Choroid plexus epithelial cell (primary cell): Measurements from ENCODE around the gene CLEC12A.
"Not testable (repeated sequence)": the region's sequence is repeated elsewhere in the genome, so short reads cannot be mapped to it uniquely, and the experiment has no call there.

ENCODE experiments used
- DNase-seq: peaks from one replicate; pipeline ENCODE4 v3.0.0-alpha.2; 2010; ENCODE audit warnings: low read depth
- H3K4me3 ChIP-seq: 2 replicates; pipeline ENCODE4 v1.5.1; 2011; ENCODE audit warnings: low read depth, mild to moderate bottlenecking, control low read depth, low read length, moderate library complexity
- TF ChIP-seq, protein P1 (sequence below): conservative IDR thresholded peaks from 2 replicates; pipeline ENCODE4 v1.5.1; 2011; ENCODE audit warnings: low read depth, mild to moderate bottlenecking, control low read depth, inconsistent platforms, low read length, moderate library complexity

The CLEC12A gene

DNA sequence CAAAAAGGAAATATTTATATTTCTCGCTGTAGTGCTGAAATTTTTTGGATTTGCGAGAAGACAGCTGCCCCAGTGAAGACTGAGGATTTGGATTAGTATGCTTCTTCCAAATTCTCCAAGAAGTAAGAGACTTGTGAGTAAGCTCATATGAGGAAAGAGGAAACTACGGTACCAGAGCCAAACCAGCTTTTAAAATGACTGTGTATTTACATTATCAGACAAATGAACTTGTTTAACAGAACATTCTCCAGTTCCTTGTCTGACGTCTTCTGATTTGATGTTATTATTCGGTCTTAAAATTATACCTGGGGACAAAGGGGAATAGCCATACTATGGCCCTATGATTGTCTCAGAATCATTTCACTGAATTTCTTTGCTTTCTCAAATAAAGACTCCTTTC is 47.2 kb downstream of the CLEC12A start:
- DNase-seq: no peak
- TF ChIP-seq, protein P1, sequence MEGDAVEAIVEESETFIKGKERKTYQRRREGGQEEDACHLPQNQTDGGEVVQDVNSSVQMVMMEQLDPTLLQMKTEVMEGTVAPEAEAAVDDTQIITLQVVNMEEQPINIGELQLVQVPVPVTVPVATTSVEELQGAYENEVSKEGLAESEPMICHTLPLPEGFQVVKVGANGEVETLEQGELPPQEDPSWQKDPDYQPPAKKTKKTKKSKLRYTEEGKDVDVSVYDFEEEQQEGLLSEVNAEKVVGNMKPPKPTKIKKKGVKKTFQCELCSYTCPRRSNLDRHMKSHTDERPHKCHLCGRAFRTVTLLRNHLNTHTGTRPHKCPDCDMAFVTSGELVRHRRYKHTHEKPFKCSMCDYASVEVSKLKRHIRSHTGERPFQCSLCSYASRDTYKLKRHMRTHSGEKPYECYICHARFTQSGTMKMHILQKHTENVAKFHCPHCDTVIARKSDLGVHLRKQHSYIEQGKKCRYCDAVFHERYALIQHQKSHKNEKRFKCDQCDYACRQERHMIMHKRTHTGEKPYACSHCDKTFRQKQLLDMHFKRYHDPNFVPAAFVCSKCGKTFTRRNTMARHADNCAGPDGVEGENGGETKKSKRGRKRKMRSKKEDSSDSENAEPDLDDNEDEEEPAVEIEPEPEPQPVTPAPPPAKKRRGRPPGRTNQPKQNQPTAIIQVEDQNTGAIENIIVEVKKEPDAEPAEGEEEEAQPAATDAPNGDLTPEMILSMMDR: no peak
- H3K4me3 ChIP-seq: no peak overlapping the region

DNA sequence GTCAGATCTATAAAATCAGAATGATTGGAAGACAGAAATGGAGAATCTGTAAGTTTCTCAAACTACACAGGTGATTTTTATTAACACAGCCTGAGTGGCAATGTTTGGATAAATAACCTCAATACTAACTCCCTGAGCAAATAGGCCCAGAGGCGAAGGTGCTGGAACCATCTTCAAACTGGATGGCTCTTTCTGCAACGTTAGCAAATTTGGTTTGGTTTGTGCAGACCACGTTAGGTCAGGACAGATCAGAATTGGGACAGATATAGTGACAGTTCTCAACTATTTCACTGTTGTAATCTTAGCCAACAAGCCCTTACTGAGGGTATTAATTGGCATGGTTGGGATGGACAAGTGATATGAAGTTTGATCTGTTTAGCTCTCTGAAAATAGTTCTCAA is 50.1 kb downstream of the CLEC12A start:
- no peak for DNase-seq
- H3K4me3 ChIP-seq: no peak overlapping the region
- TF ChIP-seq, protein P1: no peak

DNA sequence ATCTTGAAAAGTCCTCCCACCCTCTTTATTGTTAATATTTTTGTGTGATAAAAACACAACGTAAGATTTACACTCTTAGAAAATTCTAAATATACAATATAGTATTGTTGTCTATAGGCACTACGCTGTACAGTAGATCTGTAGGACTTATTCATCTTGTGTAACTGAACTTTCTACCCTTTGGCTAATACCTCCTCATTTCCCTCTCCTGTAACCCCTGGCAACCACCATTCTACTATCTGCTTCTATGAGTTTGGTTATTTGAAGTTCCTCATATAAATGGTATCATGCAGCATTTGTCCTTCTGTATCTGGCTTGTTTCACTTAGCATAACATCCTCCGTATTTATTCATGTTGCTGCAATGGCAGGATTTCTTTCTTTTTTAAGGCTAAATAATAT is 54.0 kb downstream of the CLEC12A start:
- TF ChIP-seq, protein P1: no peak
- DNase-seq: no peak
- no peak overlapping the region for H3K4me3 ChIP-seq

DNA sequence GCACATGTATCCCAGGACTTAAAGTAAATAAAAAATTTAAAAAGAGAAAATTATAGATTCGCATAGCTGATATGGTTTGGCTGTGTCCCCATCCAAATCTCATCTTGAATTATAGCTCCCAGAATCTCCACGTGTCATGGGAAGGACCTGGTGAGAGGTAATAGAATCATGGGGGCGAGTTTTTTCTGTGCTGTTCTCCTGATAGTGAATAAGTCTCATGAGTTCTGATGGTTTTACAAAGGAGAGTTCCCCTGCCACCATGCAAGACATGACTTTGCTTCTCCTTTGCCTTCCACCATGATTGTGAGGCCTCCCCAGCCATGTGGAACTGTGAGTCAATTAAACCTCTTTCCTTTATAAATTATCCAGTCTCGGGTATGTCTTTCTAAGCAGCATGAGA is 55.5 kb downstream of the CLEC12A start:
- H3K4me3 ChIP-seq, DNase-seq: not testable (repeated sequence)

DNA sequence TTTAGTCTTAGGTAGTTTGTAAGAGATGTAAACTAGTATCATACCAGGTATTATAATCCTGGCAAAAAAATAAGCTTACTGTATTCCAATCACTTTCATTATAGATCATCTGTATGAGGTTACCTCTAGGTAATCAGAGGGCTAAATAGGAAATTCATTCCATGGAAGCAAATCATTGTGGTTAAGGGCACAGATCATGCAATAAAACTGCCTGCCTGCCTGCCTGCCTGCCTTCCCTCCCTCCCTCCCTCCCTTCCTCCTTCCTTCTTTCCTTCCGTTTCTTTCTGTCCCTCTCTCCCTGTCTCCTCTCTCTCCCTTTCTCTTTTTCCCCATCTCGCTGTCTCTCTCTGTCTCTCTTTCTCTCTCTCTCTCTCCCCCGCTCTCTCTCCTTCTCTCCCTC is 56.1 kb downstream of the CLEC12A start:
- H3K4me3 ChIP-seq: no peak overlapping the region
- DNase-seq: peak; percentile 5
- TF ChIP-seq, protein P1: no peak

DNA sequence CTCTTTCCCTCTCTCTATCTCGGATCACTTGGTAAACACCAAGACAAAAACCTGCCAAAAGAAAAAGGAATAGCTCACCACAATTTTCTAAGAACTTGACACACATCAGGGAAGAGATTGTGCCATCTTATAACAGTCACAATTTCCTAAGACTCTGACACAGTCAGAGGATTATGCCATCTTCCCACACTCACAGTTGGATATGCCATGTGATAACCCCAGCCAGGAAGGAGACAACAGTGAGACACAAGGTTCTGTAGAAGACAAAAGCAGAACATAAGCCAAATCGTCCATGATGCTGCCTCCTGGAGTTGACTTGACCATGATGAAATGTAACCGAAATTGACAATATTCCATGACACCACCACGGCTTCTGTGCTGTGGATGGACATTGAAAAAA is 56.5 kb downstream of the CLEC12A start:
- TF ChIP-seq, protein P1: no peak
- no peak overlapping the region for H3K4me3 ChIP-seq
- peak; percentile 49 for DNase-seq

DNA sequence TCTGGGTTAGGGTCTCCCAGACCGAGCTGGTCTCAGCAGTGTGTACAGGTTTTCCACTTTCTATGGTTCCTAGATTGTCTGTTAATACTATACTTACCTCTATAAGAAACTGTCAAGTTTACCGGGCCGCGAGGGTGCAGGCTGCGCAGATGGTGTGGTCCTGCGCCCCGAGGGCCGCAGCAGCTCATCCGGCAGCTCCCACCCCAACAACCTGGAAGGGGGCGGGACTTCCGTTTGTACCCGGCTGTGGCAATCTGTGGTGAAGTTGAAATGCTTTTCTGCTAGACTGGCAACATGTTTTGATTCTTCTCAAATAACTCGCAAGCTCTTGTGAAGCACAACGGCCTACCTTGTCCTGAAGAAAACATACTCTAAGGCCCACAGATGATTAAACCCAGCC is 59.2 kb downstream of the CLEC12A start, which contains the start of gene CLEC9A:
CLEC9A (plus strand) TSS at position 237 of the 400 bp plus-strand sequence. CDS start 22,006 bp downstream, outside the sequence.
- no peak within 1 kb of the TSS for H3K4me3 ChIP-seq
- TF ChIP-seq, protein P1: no peak
- DNase-seq: no peak

DNA sequence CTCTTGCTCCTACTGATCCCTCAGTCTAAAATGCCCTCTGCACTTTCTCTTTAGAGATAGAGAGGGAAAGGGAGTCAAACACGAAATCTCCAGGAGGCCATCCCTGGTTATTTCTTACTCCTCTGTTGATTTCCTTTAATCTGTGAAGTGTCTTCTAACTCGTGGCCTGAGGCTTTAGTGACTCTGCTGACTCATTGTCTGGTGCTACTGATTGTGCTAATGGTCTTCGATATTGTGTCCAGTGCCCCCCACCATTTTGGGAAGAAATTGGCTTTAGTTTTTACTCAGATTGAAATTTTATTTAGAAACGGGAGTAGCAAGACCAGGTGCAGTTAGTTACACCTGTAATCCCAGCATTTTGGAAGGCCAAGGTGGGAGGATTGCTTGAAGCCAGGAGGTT is 60.1 kb downstream of the CLEC12A start:
- peak; percentile 20 for DNase-seq
- TF ChIP-seq, protein P1: no peak
- H3K4me3 ChIP-seq: no peak overlapping the region
